Measurements from ENCODE around the gene DGKB.
"Not testable (repeated sequence)": the region's sequence is repeated elsewhere in the genome, so short reads cannot be mapped to it uniquely, and the experiment has no call there.

Gene DGKB

GRCh38 chr7:14487701-14488395 lies 414.7 kb downstream of the DGKB start:
- no peak for DNase-seq (ENCODE audit: extremely low spot score)
- no peak for TF ChIP-seq FOXM1 (IDR thresholded peaks at IDR 0.05; ENCODE audit: borderline replicate concordance)
- no peak for TF ChIP-seq SUZ12 (IDR thresholded peaks at IDR 0.05)
- no peak for TF ChIP-seq CTBP1 (IDR thresholded peaks at IDR 0.05; ENCODE audit: borderline replicate concordance)
- no peak for TF ChIP-seq BHLHE40 (IDR thresholded peaks at IDR 0.05; ENCODE audit: borderline replicate concordance)
- TF ChIP-seq FOXK2 (IDR thresholded peaks at IDR 0.05) = no peak
- no peak for TF ChIP-seq FOXA1 (IDR thresholded peaks at IDR 0.05)
- no peak for TF ChIP-seq ELF4 (IDR thresholded peaks at IDR 0.05)
- no peak for TF ChIP-seq ARNT (IDR thresholded peaks at IDR 0.05)
- no peak for TF ChIP-seq SP1 (IDR thresholded peaks at IDR 0.05)
- no peak for TF ChIP-seq NFRKB (IDR thresholded peaks at IDR 0.05)
- TF ChIP-seq, protein P1, sequence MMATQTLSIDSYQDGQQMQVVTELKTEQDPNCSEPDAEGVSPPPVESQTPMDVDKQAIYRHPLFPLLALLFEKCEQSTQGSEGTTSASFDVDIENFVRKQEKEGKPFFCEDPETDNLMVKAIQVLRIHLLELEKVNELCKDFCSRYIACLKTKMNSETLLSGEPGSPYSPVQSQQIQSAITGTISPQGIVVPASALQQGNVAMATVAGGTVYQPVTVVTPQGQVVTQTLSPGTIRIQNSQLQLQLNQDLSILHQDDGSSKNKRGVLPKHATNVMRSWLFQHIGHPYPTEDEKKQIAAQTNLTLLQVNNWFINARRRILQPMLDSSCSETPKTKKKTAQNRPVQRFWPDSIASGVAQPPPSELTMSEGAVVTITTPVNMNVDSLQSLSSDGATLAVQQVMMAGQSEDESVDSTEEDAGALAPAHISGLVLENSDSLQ (IDR thresholded peaks at IDR 0.05) = no peak
- no peak for TF ChIP-seq HDGF (IDR thresholded peaks at IDR 0.05; ENCODE audit: borderline replicate concordance)
- ChIA-PET POLR2A (no interaction called here), CTCF (no interaction called here)

DNA sequence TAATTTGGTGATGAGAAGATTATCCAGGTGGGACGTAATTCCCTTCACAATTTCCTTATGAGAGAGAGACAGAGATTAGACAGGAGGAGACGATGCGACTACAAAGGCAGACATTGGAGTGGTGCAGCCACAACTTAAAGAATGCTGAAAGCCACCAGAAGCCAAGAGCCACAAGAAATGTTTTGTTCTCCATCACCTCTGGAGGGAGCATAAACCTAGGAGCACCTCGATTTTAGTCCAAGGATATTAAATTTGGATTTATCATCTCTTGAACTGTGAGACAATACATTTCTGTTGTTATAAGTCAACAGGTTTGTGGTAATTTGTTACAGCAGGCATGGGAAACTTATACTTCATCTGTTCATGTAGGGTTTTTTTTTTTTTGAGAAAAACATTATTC lies 418.9 kb downstream of the DGKB start:
- TF ChIP-seq CTBP1 (IDR thresholded peaks at IDR 0.05; ENCODE audit: borderline replicate concordance) (no peak), BHLHE40 (IDR thresholded peaks at IDR 0.05; ENCODE audit: borderline replicate concordance) (no peak), SUZ12 (IDR thresholded peaks at IDR 0.05) (no peak), LEF1 (IDR thresholded peaks at IDR 0.05; ENCODE audit: borderline replicate concordance) (no peak), ARNT (IDR thresholded peaks at IDR 0.05) (no peak), FOXA1 (IDR thresholded peaks at IDR 0.05) (no peak), TARDBP (IDR thresholded peaks at IDR 0.05) (no peak), ELF4 (IDR thresholded peaks at IDR 0.05) (no peak), SP1 (IDR thresholded peaks at IDR 0.05) (no peak), HDGF (IDR thresholded peaks at IDR 0.05; ENCODE audit: borderline replicate concordance) (no peak), FOXK2 (IDR thresholded peaks at IDR 0.05) (no peak), NFRKB (IDR thresholded peaks at IDR 0.05) (no peak), FOXM1 (IDR thresholded peaks at IDR 0.05; ENCODE audit: borderline replicate concordance) (no peak), L3MBTL2 (conservative IDR thresholded peaks at IDR 0.05) (no peak)
- TF ChIP-seq, protein P1 (IDR thresholded peaks at IDR 0.05) = no peak
- ChIA-PET POLR2A (no interaction called here), CTCF (no interaction called here)
- DNase-seq (ENCODE audit: extremely low spot score) = no peak

DNA sequence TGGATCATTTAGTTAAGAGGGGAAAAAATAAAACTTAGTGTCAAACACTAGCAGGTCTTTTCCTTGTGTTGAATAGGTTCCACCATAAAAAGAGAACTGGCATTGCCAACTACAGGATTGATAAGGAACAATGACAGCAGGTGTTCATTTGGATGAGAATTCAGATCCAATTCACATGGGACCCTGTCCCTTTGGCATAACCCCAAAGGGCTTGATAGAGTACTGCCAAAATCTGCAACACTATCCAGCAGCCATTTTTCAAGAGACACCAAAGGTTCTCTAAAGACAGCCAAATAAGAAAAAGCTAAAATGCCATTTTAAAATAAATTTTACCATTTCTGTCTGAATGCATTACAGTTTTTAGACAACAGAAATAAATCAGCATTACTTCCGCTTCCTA lies 422.3 kb downstream of the DGKB start:
- POLR2A ChIA-PET = no interaction called here
- CTCF ChIA-PET = no interaction called here
- no peak for DNase-seq (ENCODE audit: extremely low spot score)

DNA sequence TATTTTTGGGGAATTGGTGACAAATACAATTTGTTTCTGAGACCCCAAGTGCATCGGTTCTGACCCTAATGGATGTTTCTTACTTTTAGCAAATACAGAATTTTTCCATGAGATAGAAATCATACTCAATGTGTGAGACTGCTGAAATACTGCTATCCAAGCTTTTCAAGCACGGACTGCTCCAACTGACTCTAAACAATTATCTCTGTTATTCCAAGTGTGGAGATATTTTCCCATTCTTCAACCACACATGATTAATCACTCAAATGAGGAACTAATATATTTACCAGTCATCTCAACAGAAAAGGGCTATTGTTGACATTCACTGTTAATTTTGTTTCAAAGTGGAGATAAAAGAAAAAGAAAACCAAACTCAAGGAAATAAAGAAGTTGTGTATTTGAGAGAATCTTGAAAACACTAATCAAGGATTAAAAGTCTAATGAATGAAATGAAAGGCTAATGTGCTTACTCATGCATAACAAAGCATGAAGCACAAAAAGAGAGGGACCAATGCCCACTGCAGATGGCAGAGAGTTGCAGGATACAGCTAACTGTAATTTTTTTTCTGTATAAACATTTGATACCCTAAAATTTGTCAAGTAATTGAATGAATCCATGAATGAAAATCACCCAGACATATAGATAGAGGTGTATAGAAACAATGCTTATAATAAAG lies 423.6 kb downstream of the DGKB start:
- CTCF ChIA-PET = no interaction called here

More for the DNA sequence above, 422.3 kb downstream of the DGKB start:
- TF ChIP-seq ZNF384 (IDR thresholded peaks at IDR 0.05) (no peak), ARNT (IDR thresholded peaks at IDR 0.05) (no peak), FOXM1 (IDR thresholded peaks at IDR 0.05; ENCODE audit: borderline replicate concordance) (no peak), FOXA1 (IDR thresholded peaks at IDR 0.05) (no peak), CTBP1 (IDR thresholded peaks at IDR 0.05; ENCODE audit: borderline replicate concordance) (no peak), NFRKB (IDR thresholded peaks at IDR 0.05) (no peak), L3MBTL2 (conservative IDR thresholded peaks at IDR 0.05) (no peak), SP1 (IDR thresholded peaks at IDR 0.05) (no peak), TARDBP (IDR thresholded peaks at IDR 0.05) (no peak), FOXK2 (IDR thresholded peaks at IDR 0.05) (no peak), LEF1 (IDR thresholded peaks at IDR 0.05; ENCODE audit: borderline replicate concordance) (no peak)

DNA sequence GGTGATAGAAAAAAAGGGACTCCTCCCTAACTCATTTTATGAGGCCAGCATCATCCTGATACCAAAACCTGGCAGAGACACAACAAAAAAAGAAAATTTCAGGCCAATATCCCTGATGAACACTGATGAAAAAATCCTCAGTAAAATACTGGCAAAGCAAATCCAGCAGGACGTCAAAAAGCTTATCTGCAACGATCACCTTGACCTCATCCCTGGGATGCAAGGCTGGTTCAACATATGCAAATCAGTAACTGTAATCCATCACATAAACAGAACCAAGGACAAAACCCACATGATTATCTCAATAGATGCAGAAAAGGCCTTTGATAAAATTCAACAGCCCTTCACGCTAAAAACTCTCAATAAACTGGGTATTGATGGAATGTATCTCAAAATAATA lies 440.8 kb downstream of the DGKB start:
- DNase-seq (ENCODE audit: extremely low spot score); POLR2A ChIA-PET; CTCF ChIA-PET: not testable (repeated sequence)

More for the DNA sequence above, 423.6 kb downstream of the DGKB start:
- POLR2A ChIA-PET = no interaction called here
- TF ChIP-seq FOXK2 (IDR thresholded peaks at IDR 0.05) (no peak), LEF1 (IDR thresholded peaks at IDR 0.05; ENCODE audit: borderline replicate concordance) (no peak)
- no peak for DNase-seq (ENCODE audit: extremely low spot score)

GRCh38 chr7:14458846-14459245 lies 443.7 kb downstream of the DGKB start:
- CTCF ChIA-PET = interaction anchor here (0.9 kb wide), 1 partner anchor 470 kb away, joined by 5 read pairs; no protein-coding TSS in a partner anchor
- DNase-seq (ENCODE audit: extremely low spot score); POLR2A ChIA-PET: not testable (repeated sequence)

GRCh38 chr7:14457568-14458453 lies 444.7 kb downstream of the DGKB start:
- POLR2A ChIA-PET = no interaction called here
- peak; percentile 68 for DNase-seq (ENCODE audit: extremely low spot score)
- CTCF ChIA-PET = interaction anchor here (0.7 to 0.9 kb wide), 2 partner anchors 137 to 469 kb away, joined by 3 to 5 read pairs; no protein-coding TSS in a partner anchor
- TF ChIP-seq NFRKB (IDR thresholded peaks at IDR 0.05) = no peak
- TF ChIP-seq CTBP1 (IDR thresholded peaks at IDR 0.05; ENCODE audit: borderline replicate concordance) = no peak
- TF ChIP-seq FOXA1 (IDR thresholded peaks at IDR 0.05) = no peak
- no peak for TF ChIP-seq ARNT (IDR thresholded peaks at IDR 0.05)
- TF ChIP-seq TARDBP (IDR thresholded peaks at IDR 0.05) = no peak
- no peak for TF ChIP-seq BHLHE40 (IDR thresholded peaks at IDR 0.05; ENCODE audit: borderline replicate concordance)
- TF ChIP-seq FOXK2 (IDR thresholded peaks at IDR 0.05) = no peak
- TF ChIP-seq, protein P1 (IDR thresholded peaks at IDR 0.05) = peak; percentile 39; the same call in 1 of the 2 replicates
- TF ChIP-seq SUZ12 (IDR thresholded peaks at IDR 0.05) = no peak
- TF ChIP-seq ZNF384 (IDR thresholded peaks at IDR 0.05) = peak; percentile 52
- no peak for TF ChIP-seq LEF1 (IDR thresholded peaks at IDR 0.05; ENCODE audit: borderline replicate concordance)

All from HEK293T (cell line).